ENCODE measurements around the gene MEGF6.

DNA sequence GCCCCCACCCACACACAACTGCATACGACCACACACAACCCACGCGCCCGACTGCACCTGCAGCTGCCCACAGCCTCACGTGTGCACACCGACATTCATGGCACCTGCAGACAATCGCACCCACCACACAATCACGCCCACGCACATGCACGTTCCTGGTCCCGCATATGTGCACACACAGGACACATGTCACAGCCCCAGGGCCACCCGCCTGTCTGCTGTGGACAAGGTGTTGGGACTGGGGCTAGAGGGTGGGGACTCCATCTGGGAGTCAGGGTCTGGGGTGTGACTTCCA lies 100.4 kb downstream of the MEGF6 start:
- no peak for TF ChIP-seq POLR2AphosphoS5 (IDR thresholded peaks at IDR 0.05; ENCODE audit: low read depth)
- TF ChIP-seq, protein P1, sequence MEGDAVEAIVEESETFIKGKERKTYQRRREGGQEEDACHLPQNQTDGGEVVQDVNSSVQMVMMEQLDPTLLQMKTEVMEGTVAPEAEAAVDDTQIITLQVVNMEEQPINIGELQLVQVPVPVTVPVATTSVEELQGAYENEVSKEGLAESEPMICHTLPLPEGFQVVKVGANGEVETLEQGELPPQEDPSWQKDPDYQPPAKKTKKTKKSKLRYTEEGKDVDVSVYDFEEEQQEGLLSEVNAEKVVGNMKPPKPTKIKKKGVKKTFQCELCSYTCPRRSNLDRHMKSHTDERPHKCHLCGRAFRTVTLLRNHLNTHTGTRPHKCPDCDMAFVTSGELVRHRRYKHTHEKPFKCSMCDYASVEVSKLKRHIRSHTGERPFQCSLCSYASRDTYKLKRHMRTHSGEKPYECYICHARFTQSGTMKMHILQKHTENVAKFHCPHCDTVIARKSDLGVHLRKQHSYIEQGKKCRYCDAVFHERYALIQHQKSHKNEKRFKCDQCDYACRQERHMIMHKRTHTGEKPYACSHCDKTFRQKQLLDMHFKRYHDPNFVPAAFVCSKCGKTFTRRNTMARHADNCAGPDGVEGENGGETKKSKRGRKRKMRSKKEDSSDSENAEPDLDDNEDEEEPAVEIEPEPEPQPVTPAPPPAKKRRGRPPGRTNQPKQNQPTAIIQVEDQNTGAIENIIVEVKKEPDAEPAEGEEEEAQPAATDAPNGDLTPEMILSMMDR (IDR thresholded peaks at IDR 0.05; ENCODE audit: insufficient read depth, low read length) = no peak
- TF ChIP-seq, protein P2, sequence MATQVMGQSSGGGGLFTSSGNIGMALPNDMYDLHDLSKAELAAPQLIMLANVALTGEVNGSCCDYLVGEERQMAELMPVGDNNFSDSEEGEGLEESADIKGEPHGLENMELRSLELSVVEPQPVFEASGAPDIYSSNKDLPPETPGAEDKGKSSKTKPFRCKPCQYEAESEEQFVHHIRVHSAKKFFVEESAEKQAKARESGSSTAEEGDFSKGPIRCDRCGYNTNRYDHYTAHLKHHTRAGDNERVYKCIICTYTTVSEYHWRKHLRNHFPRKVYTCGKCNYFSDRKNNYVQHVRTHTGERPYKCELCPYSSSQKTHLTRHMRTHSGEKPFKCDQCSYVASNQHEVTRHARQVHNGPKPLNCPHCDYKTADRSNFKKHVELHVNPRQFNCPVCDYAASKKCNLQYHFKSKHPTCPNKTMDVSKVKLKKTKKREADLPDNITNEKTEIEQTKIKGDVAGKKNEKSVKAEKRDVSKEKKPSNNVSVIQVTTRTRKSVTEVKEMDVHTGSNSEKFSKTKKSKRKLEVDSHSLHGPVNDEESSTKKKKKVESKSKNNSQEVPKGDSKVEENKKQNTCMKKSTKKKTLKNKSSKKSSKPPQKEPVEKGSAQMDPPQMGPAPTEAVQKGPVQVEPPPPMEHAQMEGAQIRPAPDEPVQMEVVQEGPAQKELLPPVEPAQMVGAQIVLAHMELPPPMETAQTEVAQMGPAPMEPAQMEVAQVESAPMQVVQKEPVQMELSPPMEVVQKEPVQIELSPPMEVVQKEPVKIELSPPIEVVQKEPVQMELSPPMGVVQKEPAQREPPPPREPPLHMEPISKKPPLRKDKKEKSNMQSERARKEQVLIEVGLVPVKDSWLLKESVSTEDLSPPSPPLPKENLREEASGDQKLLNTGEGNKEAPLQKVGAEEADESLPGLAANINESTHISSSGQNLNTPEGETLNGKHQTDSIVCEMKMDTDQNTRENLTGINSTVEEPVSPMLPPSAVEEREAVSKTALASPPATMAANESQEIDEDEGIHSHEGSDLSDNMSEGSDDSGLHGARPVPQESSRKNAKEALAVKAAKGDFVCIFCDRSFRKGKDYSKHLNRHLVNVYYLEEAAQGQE (IDR thresholded peaks at IDR 0.05; ENCODE audit: insufficient replicate concordance, low read depth) = no peak
- TF ChIP-seq GABPA (IDR thresholded peaks at IDR 0.05; ENCODE audit: low read depth) = no peak
- no peak for TF ChIP-seq SPI1 (IDR thresholded peaks at IDR 0.05; ENCODE audit: borderline replicate concordance, low read depth)
